Measurements from ENCODE around the gene RNGTT. TPM values are rescaled to one million over a fixed set of nuclear protein-coding genes. Genes with fewer than 3 reads are reported as not detected.

RNGTT gene
- total and polyA plus RNA-seq, 10 of the 15 experiments (the other 5 are each of a cell fraction or from before 2014, with no cell fraction given), result 7.7 to 30.4 (median 22.2) TPM

- no peak overlapping the region for H3K4me2 ChIP-seq (ENCODE audit: control insufficient read depth, insufficient read depth)
- no peak overlapping the region for H3K4me3 ChIP-seq
- no peaks in the 10 kb centered on the region for H3K27me3 ChIP-seq (replicated peaks in 1 of 2; ENCODE audit: control insufficient read depth in 2 of 2, insufficient read depth in 2 of 2, low read length in 1 of 2)
- no peaks in the 10 kb centered on the region for H4K20me1 ChIP-seq (ENCODE audit: control insufficient read depth, insufficient read depth)
- intact Hi-C loops (cut with micrococcal nuclease; ENCODE audit: unreplicated experiment) (no loop called here), in situ Hi-C loops (cut with MboI) (no loop called here)
- TF ChIP-seq E2F8 (IDR thresholded peaks at IDR 0.05; ENCODE audit: low read depth, partially characterized antibody) (no peak), PRDM15 (CRISPR knock-in tag; IDR thresholded peaks at IDR 0.05) (no peak)
- ChIA-PET CTCF (interaction anchor here (2.5 kb wide), 1 partner anchor 23 kb away, joined by 10 read pairs; no protein-coding TSS in a partner anchor), POLR2A (no interaction called here), RAD21 (ENCODE audit: unreplicated experiment) (no interaction called here), SMC1A (ENCODE audit: uncharacterized antibody, unreplicated experiment) (no interaction called here)
- 87% methylated on average over 2 of the region's 2 CpGs for WGBS (ENCODE audit: insufficient coverage, insufficient replicate concordance, low lambda C conversion rate, missing lambda C conversion rate)
- DNase-seq (ENCODE audit: low read depth, low spot score) (no peak), ATAC-seq (no peak), FAIRE-seq (no peak)
- H3K79me2 ChIP-seq (ENCODE audit: control insufficient read depth, insufficient read depth, low read length), result no peaks in the 10 kb centered on the region
- no peak overlapping the region for H2AFZ ChIP-seq (ENCODE audit: control insufficient read depth, low read depth, low read length)
- no TSS peak for BruUV-seq (replicated peaks)
- H3K27ac ChIP-seq (ENCODE audit: control insufficient read depth, insufficient read depth), result no peak overlapping the region
- no peaks in the 10 kb centered on the region for H3K9me3 ChIP-seq (replicated peaks; ENCODE audit: control insufficient read depth, insufficient read depth, low read length)
- peaks cover 0 to 1% of the 10 kb centered on the region in 2 experiments; a peak in 3 of 4 replicates for H3K36me3 ChIP-seq (ENCODE audit: control insufficient read depth in 2 of 2, insufficient read depth in 2 of 2, low read length in 1 of 2)
- no peak overlapping the region for H3K9ac ChIP-seq (ENCODE audit: control insufficient read depth, insufficient read depth, low read length)
- no peaks in the 10 kb centered on the region for H3K4me1 ChIP-seq (ENCODE audit: control insufficient read depth, insufficient read depth, low read length)
These were observed 67.5 kb downstream of the RNGTT start for GRCh38 chr6:88895911-88896310.
